NCI-H345 (cell line): Measurements from ENCODE around the gene KRT81.
"Not testable (repeated sequence)": the region's sequence is repeated elsewhere in the genome, so short reads cannot be mapped to it uniquely, and the experiment has no call there.

Experiments
- DNase-seq: peaks from one replicate; lab custom pipeline; 2025; lab: John Stamatoyannopoulos, UW

The KRT81 gene

GRCh38 chr12:52274521-52275120 is 16.7 kb downstream of the KRT81 start, which contains the start of gene KRT86:
TSS of gene KRT86 (plus strand) at chr12:52274645. CDS start at chr12:52301917, 27,272 bp downstream.
- no peak for DNase-seq

- DNase-seq: no peak
These were observed 20.2 kb downstream of the KRT81 start for GRCh38 chr12:52271158-52271557.

GRCh38 chr12:52270541-52271070 is 20.7 kb downstream of the KRT81 start:
- DNase-seq: no peak

- no peak for DNase-seq
These were observed 23.1 kb downstream of the KRT81 start for GRCh38 chr12:52268212-52268611.

- DNase-seq: no peak
These were observed 23.6 kb downstream of the KRT81 start for GRCh38 chr12:52267699-52268098.

- DNase-seq: no peak
These were observed 24.1 kb downstream of the KRT81 start for GRCh38 chr12:52267266-52267665.

- DNase-seq: peak; percentile 11
These were observed 24.8 kb downstream of the KRT81 start for GRCh38 chr12:52266514-52266913.

GRCh38 chr12:52264435-52264825 is 26.9 kb downstream of the KRT81 start:
- no peak for DNase-seq

- no peak for DNase-seq
These were observed 27.4 kb downstream of the KRT81 start for GRCh38 chr12:52263761-52264434.

GRCh38 chr12:52262286-52262685 is 29.0 kb downstream of the KRT81 start:
- no peak for DNase-seq

- no peak for DNase-seq
These were observed 30.2 kb downstream of the KRT81 start for GRCh38 chr12:52261208-52261484.

GRCh38 chr12:52260361-52261207 is 30.8 kb downstream of the KRT81 start:
- no peak for DNase-seq

GRCh38 chr12:52259657-52260243 is 31.6 kb downstream of the KRT81 start:
- DNase-seq: no peak

- DNase-seq: no peak
These were observed 32.9 kb downstream of the KRT81 start for GRCh38 chr12:52258335-52258901.

GRCh38 chr12:52257922-52258321 is 33.4 kb downstream of the KRT81 start:
- not testable (repeated sequence) for DNase-seq

- DNase-seq: no peak
These were observed 34.2 kb downstream of the KRT81 start for GRCh38 chr12:52257074-52257551.

GRCh38 chr12:52256584-52256935 is 34.8 kb downstream of the KRT81 start:
- no peak for DNase-seq

- DNase-seq: no peak
These were observed 35.3 kb downstream of the KRT81 start for GRCh38 chr12:52255926-52256583.

GRCh38 chr12:52254965-52255751 is 36.2 kb downstream of the KRT81 start:
- DNase-seq: no peak

GRCh38 chr12:52254180-52254964 is 37.0 kb downstream of the KRT81 start:
- no peak for DNase-seq
